ENCODE data around the gene POSTN. TPM values are rescaled to one million over a fixed set of nuclear protein-coding genes. Genes with fewer than 3 reads are reported as not detected.

Gene POSTN, protein sequence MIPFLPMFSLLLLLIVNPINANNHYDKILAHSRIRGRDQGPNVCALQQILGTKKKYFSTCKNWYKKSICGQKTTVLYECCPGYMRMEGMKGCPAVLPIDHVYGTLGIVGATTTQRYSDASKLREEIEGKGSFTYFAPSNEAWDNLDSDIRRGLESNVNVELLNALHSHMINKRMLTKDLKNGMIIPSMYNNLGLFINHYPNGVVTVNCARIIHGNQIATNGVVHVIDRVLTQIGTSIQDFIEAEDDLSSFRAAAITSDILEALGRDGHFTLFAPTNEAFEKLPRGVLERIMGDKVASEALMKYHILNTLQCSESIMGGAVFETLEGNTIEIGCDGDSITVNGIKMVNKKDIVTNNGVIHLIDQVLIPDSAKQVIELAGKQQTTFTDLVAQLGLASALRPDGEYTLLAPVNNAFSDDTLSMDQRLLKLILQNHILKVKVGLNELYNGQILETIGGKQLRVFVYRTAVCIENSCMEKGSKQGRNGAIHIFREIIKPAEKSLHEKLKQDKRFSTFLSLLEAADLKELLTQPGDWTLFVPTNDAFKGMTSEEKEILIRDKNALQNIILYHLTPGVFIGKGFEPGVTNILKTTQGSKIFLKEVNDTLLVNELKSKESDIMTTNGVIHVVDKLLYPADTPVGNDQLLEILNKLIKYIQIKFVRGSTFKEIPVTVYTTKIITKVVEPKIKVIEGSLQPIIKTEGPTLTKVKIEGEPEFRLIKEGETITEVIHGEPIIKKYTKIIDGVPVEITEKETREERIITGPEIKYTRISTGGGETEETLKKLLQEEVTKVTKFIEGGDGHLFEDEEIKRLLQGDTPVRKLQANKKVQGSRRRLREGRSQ
- total RNA-seq (10 to 100 TPM in 1 of 2 donors, 1 to 10 TPM in 1; 1.1 to 10.9 TPM), polyA plus RNA-seq (1 to 10 TPM; 1.0 to 1.5 TPM)

DNA sequence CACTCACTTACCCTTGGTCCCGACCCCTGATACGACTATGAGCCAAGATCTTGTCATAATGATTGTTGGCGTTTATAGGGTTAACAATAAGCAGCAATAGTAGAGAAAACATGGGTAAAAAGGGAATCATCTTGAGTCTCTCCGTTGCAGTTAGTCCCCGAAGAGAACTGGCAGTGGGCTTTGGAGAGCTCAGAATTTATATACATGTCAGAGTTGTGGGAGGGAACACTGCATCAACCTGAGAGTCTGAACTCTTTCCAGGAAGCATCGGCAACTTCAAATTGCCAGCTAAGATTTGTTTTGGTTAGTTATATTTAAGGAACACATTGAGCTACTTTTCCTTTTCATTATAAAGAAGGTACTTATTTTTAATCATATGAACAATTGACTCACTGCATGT lies at the start of gene POSTN:
Gene POSTN, minus strand, starts transcription at position 172 of the 400 bp plus-strand sequence. Its CDS starts 42 bp downstream, at position 130.
- no peak within 1 kb of the TSS for H3K27ac ChIP-seq (ENCODE audit: low read depth in 1 of 2, low read length in 2 of 2)
- H3K9me3 ChIP-seq (ENCODE audit: control insufficient read depth in 4 of 4, low read length in 3 of 4): no peaks in the 10 kb centered on the region
- no peaks in the 10 kb centered on the region for H3K36me3 ChIP-seq (ENCODE audit: control insufficient read depth in 4 of 4, insufficient read depth in 3 of 4, low read depth in 1 of 4, low read length in 3 of 4)
- TF ChIP-seq JUND (IDR thresholded peaks at IDR 0.05) (no peak), EGR1 (IDR thresholded peaks at IDR 0.05; ENCODE audit: low read depth in 2 of 2) (no peak)
- TF ChIP-seq, protein P1, sequence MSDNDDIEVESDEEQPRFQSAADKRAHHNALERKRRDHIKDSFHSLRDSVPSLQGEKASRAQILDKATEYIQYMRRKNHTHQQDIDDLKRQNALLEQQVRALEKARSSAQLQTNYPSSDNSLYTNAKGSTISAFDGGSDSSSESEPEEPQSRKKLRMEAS (IDR thresholded peaks at IDR 0.05): no peak
- peaks cover 0 to 4% (median 0%) of the 10 kb centered on the region in 4 donors for H3K27me3 ChIP-seq (ENCODE audit: control insufficient read depth in 4 of 4, insufficient read depth in 4 of 4, low read length in 3 of 4)
- 44% methylated on average over 6 of the region's 6 CpGs for WGBS
- no peak within 1 kb of the TSS for H3K4me3 ChIP-seq (ENCODE audit: low read depth in 1 of 3, low read length in 3 of 3)
- H3K9ac ChIP-seq (ENCODE audit: low read depth in 1 of 2, low read length in 2 of 2): no peak within 1 kb of the TSS
- H3K4me1 ChIP-seq (ENCODE audit: control insufficient read depth in 4 of 4, insufficient read depth in 4 of 4, low read length in 3 of 4): no peaks in the 10 kb centered on the region
- DNase-seq (ENCODE audit: low spot score): no peak

DNA sequence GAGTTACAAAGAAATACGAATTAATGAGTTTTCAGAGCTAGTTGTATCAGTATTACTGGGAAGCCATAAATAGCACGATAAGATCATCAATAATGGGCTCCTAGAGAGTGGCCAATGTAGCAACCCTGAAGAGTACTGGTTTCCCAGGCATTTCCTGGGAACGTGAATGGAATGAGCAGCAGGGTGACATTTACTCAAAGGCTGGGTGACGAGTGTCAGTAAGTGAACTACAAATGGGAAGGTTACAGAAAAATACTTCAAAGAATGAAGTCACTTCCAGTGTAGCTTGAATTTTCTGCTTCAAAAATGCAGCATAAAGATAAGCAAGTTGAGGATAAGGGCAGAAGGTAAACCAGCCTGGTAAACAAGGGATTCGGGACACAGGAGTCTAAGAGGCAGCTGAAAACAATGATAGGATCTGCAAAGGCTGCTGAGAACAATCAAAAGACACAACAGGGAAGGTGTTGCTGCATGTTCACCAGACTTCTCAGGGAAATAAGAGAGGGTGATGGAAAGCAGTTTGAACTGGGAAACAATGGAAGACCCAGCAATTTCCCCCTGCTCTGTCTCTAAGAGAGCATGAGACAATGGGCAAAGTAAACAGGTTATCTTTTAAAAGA lies 48.6 kb upstream of the POSTN start:
- 16% methylated on average over 5 of the region's 5 CpGs for WGBS

More for the DNA sequence above, 48.6 kb upstream of the POSTN start:
- no peak for DNase-seq (ENCODE audit: low spot score)
- no peak overlapping the region for H3K4me3 ChIP-seq (ENCODE audit: low read depth in 1 of 3, low read length in 3 of 3)
- H3K9me3 ChIP-seq (ENCODE audit: control insufficient read depth in 4 of 4, low read length in 3 of 4): no peaks in the 10 kb centered on the region
- no peak overlapping the region for H3K27ac ChIP-seq (ENCODE audit: low read depth in 1 of 2, low read length in 2 of 2)
- peaks cover 0 to 5% (median 1%) of the 10 kb centered on the region in 4 donors for H3K27me3 ChIP-seq (ENCODE audit: control insufficient read depth in 4 of 4, insufficient read depth in 4 of 4, low read length in 3 of 4)
- H3K4me1 ChIP-seq (ENCODE audit: control insufficient read depth in 4 of 4, insufficient read depth in 4 of 4, low read length in 3 of 4): no peaks in the 10 kb centered on the region
- no peaks in the 10 kb centered on the region for H3K36me3 ChIP-seq (ENCODE audit: control insufficient read depth in 4 of 4, insufficient read depth in 3 of 4, low read depth in 1 of 4, low read length in 3 of 4)
- no peak overlapping the region for H3K9ac ChIP-seq (ENCODE audit: low read depth in 1 of 2, low read length in 2 of 2)
- TF ChIP-seq, protein P2, sequence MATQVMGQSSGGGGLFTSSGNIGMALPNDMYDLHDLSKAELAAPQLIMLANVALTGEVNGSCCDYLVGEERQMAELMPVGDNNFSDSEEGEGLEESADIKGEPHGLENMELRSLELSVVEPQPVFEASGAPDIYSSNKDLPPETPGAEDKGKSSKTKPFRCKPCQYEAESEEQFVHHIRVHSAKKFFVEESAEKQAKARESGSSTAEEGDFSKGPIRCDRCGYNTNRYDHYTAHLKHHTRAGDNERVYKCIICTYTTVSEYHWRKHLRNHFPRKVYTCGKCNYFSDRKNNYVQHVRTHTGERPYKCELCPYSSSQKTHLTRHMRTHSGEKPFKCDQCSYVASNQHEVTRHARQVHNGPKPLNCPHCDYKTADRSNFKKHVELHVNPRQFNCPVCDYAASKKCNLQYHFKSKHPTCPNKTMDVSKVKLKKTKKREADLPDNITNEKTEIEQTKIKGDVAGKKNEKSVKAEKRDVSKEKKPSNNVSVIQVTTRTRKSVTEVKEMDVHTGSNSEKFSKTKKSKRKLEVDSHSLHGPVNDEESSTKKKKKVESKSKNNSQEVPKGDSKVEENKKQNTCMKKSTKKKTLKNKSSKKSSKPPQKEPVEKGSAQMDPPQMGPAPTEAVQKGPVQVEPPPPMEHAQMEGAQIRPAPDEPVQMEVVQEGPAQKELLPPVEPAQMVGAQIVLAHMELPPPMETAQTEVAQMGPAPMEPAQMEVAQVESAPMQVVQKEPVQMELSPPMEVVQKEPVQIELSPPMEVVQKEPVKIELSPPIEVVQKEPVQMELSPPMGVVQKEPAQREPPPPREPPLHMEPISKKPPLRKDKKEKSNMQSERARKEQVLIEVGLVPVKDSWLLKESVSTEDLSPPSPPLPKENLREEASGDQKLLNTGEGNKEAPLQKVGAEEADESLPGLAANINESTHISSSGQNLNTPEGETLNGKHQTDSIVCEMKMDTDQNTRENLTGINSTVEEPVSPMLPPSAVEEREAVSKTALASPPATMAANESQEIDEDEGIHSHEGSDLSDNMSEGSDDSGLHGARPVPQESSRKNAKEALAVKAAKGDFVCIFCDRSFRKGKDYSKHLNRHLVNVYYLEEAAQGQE (IDR thresholded peaks at IDR 0.05): no peak
- no peak for TF ChIP-seq RXRA (IDR thresholded peaks at IDR 0.05)
- no peak for TF ChIP-seq GABPA (IDR thresholded peaks at IDR 0.05 in 1 of 2, conservative IDR thresholded peaks at IDR 0.05 in 1 of 2)
- TF ChIP-seq HNF4G (IDR thresholded peaks at IDR 0.05): no peak
- no peak for TF ChIP-seq EGR1 (IDR thresholded peaks at IDR 0.05; ENCODE audit: low read depth in 2 of 2)
- no peak for TF ChIP-seq RAD21 (IDR thresholded peaks at IDR 0.05)
- TF ChIP-seq, protein P1 (IDR thresholded peaks at IDR 0.05): no peak
- TF ChIP-seq HNF4A (conservative IDR thresholded peaks at IDR 0.05): no peak
- no peak for TF ChIP-seq YY1 (IDR thresholded peaks at IDR 0.05)
- no peak for TF ChIP-seq NR2F2 (IDR thresholded peaks at IDR 0.05)
- TF ChIP-seq TAF1 (conservative IDR thresholded peaks at IDR 0.05): no peak
- no peak for TF ChIP-seq FOXA1 (IDR thresholded peaks at IDR 0.05)
- TF ChIP-seq JUND (IDR thresholded peaks at IDR 0.05): no peak
- TF ChIP-seq, protein P3, sequence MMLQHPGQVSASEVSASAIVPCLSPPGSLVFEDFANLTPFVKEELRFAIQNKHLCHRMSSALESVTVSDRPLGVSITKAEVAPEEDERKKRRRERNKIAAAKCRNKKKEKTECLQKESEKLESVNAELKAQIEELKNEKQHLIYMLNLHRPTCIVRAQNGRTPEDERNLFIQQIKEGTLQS (IDR thresholded peaks at IDR 0.05): no peak
- TF ChIP-seq, protein P4, sequence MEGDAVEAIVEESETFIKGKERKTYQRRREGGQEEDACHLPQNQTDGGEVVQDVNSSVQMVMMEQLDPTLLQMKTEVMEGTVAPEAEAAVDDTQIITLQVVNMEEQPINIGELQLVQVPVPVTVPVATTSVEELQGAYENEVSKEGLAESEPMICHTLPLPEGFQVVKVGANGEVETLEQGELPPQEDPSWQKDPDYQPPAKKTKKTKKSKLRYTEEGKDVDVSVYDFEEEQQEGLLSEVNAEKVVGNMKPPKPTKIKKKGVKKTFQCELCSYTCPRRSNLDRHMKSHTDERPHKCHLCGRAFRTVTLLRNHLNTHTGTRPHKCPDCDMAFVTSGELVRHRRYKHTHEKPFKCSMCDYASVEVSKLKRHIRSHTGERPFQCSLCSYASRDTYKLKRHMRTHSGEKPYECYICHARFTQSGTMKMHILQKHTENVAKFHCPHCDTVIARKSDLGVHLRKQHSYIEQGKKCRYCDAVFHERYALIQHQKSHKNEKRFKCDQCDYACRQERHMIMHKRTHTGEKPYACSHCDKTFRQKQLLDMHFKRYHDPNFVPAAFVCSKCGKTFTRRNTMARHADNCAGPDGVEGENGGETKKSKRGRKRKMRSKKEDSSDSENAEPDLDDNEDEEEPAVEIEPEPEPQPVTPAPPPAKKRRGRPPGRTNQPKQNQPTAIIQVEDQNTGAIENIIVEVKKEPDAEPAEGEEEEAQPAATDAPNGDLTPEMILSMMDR (IDR thresholded peaks at IDR 0.05; ENCODE audit: low read depth, low read length, missing input control): no peak
- TF ChIP-seq SP1 (IDR thresholded peaks at IDR 0.05): no peak

Data from liver (tissue), 9 donors.